RWPE1 (cell line): ENCODE measurements around the gene SHFL.

Source experiments
- CTCF ChIA-PET: fragments of 350-600 bp; sonication (Branson Sonifier 250); formaldehyde crosslinking; extraction: SDS; loops from one replicate; lab custom pipeline; 2021; lab: Yijun Ruan, JAX
- POLR2A ChIA-PET: fragments of 400-600 bp; formaldehyde crosslinking; extraction: SDS; loops from one replicate; lab custom pipeline; 2020; ENCODE audit warnings: antibody characterized with exemption; ENCODE audit not compliant: low non-redundant PET; lab: Yijun Ruan, JAX
- DNase-seq: peaks from one replicate; pipeline ENCODE4 v3.0.0; 2012; ENCODE audit warnings: low spot score
- H3K27ac ChIP-seq: fragments of 450-650 bp; 2 replicates; pipeline ENCODE4 v1.5.1; 2017
- TF ChIP-seq, protein P1 (sequence below): fragments of 450-650 bp; conservative IDR thresholded peaks from 2 replicates; pipeline ENCODE4 v1.5.1; 2017; ENCODE audit warnings: low read depth, mild to moderate bottlenecking

SHFL gene

GRCh38 chr19:10139952-10140351, 53.8 kb downstream of the SHFL start:
- no peak for DNase-seq
- ChIA-PET POLR2A (no interaction called here), CTCF (no interaction called here)
- H3K27ac ChIP-seq: no peak overlapping the region
- TF ChIP-seq, protein P1, sequence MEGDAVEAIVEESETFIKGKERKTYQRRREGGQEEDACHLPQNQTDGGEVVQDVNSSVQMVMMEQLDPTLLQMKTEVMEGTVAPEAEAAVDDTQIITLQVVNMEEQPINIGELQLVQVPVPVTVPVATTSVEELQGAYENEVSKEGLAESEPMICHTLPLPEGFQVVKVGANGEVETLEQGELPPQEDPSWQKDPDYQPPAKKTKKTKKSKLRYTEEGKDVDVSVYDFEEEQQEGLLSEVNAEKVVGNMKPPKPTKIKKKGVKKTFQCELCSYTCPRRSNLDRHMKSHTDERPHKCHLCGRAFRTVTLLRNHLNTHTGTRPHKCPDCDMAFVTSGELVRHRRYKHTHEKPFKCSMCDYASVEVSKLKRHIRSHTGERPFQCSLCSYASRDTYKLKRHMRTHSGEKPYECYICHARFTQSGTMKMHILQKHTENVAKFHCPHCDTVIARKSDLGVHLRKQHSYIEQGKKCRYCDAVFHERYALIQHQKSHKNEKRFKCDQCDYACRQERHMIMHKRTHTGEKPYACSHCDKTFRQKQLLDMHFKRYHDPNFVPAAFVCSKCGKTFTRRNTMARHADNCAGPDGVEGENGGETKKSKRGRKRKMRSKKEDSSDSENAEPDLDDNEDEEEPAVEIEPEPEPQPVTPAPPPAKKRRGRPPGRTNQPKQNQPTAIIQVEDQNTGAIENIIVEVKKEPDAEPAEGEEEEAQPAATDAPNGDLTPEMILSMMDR: no peak

DNA sequence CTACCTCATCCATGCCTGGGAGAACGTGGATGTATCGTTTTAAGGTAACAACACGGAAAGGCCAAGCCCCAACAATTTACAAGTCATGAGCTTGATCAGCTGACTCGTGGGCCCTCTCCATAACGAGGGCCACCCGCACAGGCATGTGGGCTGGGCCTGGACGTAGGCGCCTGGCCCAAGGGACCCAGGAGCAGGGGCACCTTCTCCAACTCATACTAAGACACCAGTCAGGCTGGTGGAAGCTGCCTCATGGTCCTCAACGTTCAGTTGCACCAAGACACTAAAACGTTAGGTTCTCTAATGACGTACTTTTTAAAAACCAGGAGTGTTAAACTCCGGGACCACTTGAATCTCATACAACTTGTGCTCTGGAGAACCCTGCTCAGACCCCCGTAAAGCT, 55.4 kb downstream of the SHFL start:
- POLR2A ChIA-PET: no interaction called here

DNA sequence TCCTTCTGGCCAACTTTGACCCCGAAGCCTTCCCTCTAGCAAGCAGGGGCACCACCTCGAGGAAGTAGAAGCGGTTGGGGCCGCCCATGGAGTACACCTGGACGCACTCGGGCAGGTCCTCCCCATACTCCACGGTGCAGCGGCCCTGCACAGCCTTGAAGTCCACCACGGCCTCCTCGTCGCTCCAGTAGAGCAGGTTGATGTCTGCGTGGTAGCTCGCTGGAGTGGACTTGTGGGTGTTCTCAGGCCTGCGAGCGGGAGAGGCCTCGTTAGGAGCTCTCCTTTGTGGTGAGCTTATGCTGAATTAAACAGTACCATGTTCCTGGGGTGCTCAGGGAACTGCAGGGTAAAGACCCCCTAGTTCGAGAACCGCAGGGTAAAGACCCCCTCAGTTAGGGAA, 55.9 kb downstream of the SHFL start:
- ChIA-PET POLR2A (no interaction called here), CTCF (interaction anchor here (0.6 kb wide), 1 partner anchor 52 kb away, joined by 3 read pairs; the partner anchor contains the start of gene DNMT1)
- TF ChIP-seq, protein P1: no peak
- DNase-seq: no peak
- H3K27ac ChIP-seq: 0 out of 2 replicates have a peak overlapping the region, but pooled peaks have one; percentile 9

More for the DNA sequence above, 55.4 kb downstream of the SHFL start:
- TF ChIP-seq, protein P1: no peak
- DNase-seq: no peak
- no peak overlapping the region for H3K27ac ChIP-seq
- CTCF ChIA-PET: interaction anchor here (0.6 kb wide), 1 partner anchor 53 kb away, joined by 3 read pairs; the partner anchor contains the start of gene DNMT1
